ENCODE measurements around the gene ZNF541.

Gene ZNF541

GRCh38 chr19:47545061-47545948, 27.6 kb downstream of the ZNF541 start:
- no peak for DNase-seq
- TF ChIP-seq POLR2A (IDR thresholded peaks at IDR 0.05; ENCODE audit: low read length), result no peak
- TF ChIP-seq GATA1 (IDR thresholded peaks at IDR 0.05; ENCODE audit: low read depth, low read length), result no peak

- DNase-seq, result no peak
- TF ChIP-seq GATA1 (IDR thresholded peaks at IDR 0.05; ENCODE audit: low read depth, low read length) (no peak), POLR2A (IDR thresholded peaks at IDR 0.05; ENCODE audit: low read length) (no peak)
Measured at GRCh38 chr19:47544476-47544875, 28.5 kb downstream of the ZNF541 start.

DNA sequence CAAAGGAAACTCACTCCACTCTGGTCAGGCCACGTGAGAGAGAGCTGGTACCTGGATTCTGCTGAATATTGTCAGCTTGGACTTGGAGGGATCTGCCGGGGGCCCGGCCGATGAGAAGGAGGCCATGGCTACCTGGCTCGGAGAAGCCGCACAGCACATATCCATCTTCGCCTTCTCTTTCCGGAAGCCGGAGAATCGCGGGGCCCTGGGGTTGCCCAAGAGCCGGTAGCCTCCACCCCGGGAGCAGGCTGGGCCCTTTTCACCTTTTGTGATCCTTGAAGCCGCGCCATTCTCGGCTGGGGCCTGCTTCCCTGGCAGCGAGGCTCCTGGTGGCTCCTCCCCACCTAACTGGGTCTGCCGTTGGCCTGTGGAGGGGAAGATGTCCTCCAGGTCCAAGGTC, 28.9 kb downstream of the ZNF541 start:
- TF ChIP-seq POLR2A (IDR thresholded peaks at IDR 0.05; ENCODE audit: low read length), result no peak
- no peak for TF ChIP-seq GATA1 (IDR thresholded peaks at IDR 0.05; ENCODE audit: low read depth, low read length)
- no peak for DNase-seq

- DNase-seq, result no peak
- TF ChIP-seq POLR2A (IDR thresholded peaks at IDR 0.05; ENCODE audit: low read length) (no peak), GATA1 (IDR thresholded peaks at IDR 0.05; ENCODE audit: low read depth, low read length) (no peak)
Measured at GRCh38 chr19:47542030-47542475, 30.9 kb downstream of the ZNF541 start.

DNA sequence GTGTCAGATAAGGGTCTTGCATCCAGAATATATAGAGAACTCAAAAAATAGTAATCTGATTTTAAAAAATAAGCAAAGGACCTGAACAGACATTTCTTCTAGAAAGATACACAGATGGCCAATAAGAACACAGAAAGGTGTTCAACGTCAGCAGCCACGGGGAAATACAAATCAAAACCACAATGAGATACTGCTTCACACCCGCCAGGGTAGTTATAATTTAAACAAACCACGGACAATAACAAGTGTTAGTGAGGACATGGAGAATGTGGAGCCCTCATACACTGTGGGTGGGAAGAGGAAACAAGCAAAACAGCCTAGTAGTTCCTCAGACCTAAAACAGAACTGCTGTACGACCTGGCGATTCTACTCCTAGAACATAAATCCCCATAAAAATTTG, 31.4 kb downstream of the ZNF541 start:
- no peak for DNase-seq
- TF ChIP-seq GATA1 (IDR thresholded peaks at IDR 0.05; ENCODE audit: low read depth, low read length) (no peak), POLR2A (IDR thresholded peaks at IDR 0.05; ENCODE audit: low read length) (no peak)

DNA sequence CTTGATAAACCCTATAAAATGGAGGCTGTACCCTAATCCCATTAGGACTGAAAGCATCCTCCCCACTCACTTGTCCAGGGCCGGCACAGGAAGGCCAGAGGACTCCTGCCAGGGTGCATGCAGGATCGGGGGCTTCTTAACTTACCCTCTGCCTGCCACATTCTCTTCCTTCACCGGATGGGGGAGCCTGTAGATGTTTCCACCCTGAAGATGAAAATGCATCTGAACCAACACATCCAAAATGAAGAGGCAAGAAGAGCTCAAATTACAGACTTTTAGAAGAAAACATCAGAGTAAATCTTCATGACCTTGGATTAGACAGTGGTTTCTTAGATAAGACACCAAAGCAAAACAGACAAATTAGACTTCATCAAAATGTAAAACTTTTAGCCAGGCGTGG, 32.2 kb downstream of the ZNF541 start:
- no peak for TF ChIP-seq GATA1 (IDR thresholded peaks at IDR 0.05; ENCODE audit: low read depth, low read length)
- TF ChIP-seq POLR2A (IDR thresholded peaks at IDR 0.05; ENCODE audit: low read length), result no peak
- peak in 1 of 2 experiments; percentile 16 for DNase-seq

DNA sequence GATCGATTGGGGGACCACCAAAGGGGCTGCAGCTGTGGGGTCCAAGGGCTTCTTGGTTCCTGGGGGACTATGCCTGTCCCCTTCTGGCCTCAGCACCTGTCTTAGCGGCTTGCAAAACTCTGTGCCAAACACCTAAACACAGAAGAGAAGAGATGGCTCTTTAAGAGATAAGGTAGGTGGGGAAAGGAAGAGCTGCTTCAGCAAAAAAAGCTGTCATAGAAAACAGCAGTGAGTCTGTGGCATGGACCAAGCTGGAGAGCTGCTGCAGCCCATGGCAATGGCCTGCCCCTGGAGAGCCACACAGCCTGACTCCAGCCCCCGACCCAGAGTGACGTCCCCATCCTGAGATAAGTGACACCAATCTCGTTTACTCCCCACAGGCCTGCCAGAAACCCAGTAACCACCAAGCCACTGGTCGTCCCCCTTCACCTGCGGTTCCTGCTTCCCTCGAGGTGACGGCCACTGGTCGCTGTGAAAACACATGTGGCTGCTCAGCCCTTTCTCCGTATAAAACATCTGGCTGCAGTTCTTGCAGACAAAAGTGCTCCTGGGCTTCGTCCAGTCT, 33.1 kb downstream of the ZNF541 start:
- no peak for DNase-seq
- TF ChIP-seq GATA1 (IDR thresholded peaks at IDR 0.05; ENCODE audit: low read depth, low read length) (no peak), POLR2A (IDR thresholded peaks at IDR 0.05; ENCODE audit: low read length) (no peak)

- TF ChIP-seq POLR2A (IDR thresholded peaks at IDR 0.05; ENCODE audit: low read length) (no peak), GATA1 (IDR thresholded peaks at IDR 0.05; ENCODE audit: low read depth, low read length) (no peak)
- DNase-seq, result no peak
Measured at GRCh38 chr19:47538812-47539211, 34.1 kb downstream of the ZNF541 start.

DNA sequence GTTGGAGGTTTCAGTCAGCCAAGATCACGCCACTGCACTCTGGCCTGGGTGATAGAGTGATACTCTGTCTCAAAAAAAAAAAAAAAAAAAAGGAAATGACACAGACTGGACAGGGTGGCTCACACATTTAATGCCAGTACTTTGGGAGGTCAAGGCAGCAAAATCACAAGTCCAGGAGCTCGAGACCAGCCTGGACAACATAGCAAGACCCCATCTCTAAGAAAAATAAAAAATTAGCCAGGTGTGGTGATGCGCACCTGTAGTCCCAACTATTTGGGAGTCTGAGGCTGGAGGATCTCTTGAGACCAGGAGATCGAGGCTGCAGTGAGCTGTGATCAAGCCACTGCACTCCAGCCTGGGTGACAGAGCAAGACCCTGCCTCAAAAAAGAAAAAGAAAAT, 35.5 kb downstream of the ZNF541 start:
- DNase-seq, result no peak
- TF ChIP-seq GATA1 (IDR thresholded peaks at IDR 0.05; ENCODE audit: low read depth, low read length), result no peak
- no peak for TF ChIP-seq POLR2A (IDR thresholded peaks at IDR 0.05; ENCODE audit: low read length)

- TF ChIP-seq GATA1 (IDR thresholded peaks at IDR 0.05; ENCODE audit: low read depth, low read length) (no peak), POLR2A (IDR thresholded peaks at IDR 0.05; ENCODE audit: low read length) (no peak)
- DNase-seq, result no peak
Measured at GRCh38 chr19:47534628-47535027, 38.3 kb downstream of the ZNF541 start.

DNA sequence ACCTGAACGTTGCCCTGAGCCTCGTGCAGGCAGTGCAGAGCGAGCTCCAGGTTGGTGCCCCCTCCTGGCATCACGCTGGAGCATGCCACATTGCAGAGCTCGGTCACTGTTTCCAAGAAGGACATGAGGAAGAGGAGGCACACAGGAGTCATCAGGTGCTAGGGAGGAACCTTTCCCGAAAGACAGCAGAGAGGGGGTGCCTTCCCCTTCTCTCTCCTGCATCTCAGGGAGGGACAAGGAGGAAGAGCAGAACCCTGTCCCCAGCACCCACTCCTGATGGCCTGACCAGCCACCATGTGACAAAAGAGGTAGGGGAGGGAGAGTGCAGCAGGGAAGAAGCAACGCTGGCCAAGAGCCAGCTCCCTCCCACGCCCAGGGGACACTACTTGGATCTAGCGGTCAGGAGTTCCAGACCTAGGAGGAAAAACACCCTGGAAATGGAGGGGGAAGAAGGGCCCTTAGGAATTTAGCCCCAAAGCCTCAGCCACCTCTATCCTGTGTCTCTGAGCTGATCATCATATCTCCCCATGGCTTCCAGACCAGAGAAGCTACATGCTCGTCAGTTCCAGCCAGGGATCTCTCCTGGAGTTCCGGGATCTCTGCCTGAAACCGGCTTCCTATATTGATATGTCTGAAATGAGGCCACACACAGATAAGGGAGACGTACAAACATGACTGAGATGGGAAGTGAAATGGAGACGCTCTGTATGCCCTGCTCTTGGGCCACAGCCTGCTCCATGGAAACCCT, 41.1 kb downstream of the ZNF541 start:
- TF ChIP-seq POLR2A (IDR thresholded peaks at IDR 0.05; ENCODE audit: low read length), result no peak
- no peak for TF ChIP-seq GATA1 (IDR thresholded peaks at IDR 0.05; ENCODE audit: low read depth, low read length)
- DNase-seq, result no peak

DNA sequence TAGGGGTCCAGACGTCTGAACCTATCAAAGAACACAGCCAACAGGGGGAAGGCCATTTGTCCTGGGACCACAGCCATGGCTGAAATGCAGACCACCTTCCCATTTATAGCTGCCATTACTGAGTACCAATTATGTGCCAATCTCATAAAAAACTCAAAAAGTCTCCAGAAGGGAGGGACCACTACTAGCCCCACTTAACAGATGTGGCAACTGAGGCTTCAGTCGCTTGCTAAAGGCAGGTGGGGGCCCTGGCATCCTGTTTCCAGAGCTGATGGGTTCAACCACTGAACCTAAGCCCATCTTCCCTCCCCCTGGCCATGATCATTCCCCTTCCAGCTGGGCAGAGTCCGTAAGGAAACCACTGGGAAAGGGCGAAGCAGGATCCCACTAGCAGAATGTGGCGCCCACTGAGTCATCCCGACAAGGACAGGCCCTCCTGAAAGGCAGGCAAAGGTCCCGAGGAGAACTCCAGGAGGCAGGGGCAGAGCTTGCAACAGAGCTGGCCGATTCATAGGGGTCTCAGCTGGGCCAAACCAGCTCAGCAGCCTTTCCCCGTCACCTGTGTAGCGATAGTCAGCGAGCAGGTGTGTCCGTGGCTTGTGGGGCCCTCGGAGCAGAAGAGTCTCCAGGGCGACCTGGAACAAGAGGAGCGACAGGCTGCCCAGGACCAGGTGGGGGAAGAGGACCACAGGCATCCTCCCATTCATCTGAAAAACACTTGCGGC, 43.8 kb downstream of the ZNF541 start:
- TF ChIP-seq POLR2A (IDR thresholded peaks at IDR 0.05; ENCODE audit: low read length) (no peak), GATA1 (IDR thresholded peaks at IDR 0.05; ENCODE audit: low read depth, low read length) (no peak)
- DNase-seq, result no peak

DNA sequence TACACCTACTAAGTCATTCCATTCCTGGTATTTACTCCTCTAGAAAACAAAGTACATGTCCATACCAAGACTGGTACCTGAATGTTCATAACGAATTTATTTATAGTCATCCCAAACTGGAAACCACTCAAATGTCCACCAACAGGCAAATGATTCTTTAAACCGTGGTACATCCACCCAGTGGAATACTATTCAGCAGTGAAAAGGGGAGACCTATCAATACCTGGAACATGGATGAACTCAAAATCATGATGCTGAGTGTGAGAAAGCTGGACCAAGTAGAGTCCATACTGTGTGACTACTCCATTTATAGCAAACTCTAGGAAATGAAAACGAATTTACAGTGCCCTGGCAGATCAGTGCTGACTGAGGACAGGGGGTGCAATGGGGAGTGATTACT, 46.1 kb downstream of the ZNF541 start:
- no peak for TF ChIP-seq GATA1 (IDR thresholded peaks at IDR 0.05; ENCODE audit: low read depth, low read length)
- no peak for TF ChIP-seq POLR2A (IDR thresholded peaks at IDR 0.05; ENCODE audit: low read length)
- no peak for DNase-seq

DNA sequence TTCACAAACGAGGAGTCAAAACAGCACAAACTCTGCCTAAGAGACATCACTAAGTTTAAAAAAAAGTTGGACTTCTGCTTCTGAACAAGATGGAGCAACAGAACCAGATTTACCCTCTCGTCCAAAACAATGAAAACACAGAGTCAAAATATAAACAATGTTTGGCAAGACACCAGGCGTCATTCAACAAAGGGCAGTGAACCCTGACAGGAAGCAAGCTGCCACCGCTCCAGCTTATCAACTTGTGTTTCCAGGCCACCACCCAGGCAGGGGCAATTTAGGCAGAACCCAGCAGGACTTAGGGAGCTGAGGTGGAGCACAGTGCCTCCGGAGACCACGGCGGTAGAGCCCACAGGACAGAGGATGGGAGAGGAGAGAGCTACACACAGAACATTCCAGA, 49.5 kb downstream of the ZNF541 start:
- no peak for TF ChIP-seq GATA1 (IDR thresholded peaks at IDR 0.05; ENCODE audit: low read depth, low read length)
- no peak for TF ChIP-seq POLR2A (IDR thresholded peaks at IDR 0.05; ENCODE audit: low read length)

More for the DNA sequence above, 49.5 kb downstream of the ZNF541 start:
- DNase-seq, result no peak

Data from erythroblast (primary cell).